GM19372 (cell line): ENCODE measurements around the gene MTG1.
A peak's percentile ranks its signal among the peaks of the same experiment; 100 is the strongest.
"Not testable (repeated sequence)": the region's sequence is repeated elsewhere in the genome, so short reads cannot be mapped to it uniquely, and the experiment has no call there.

Source experiments
- ATAC-seq: cut with Tn5 transposase; IDR thresholded peaks from one replicate; pipeline ENCODE4 v1.9.1; 2021; ENCODE audit warnings: mild to moderate bottlenecking, low read depth, moderate library complexity; ENCODE audit not compliant: unreplicated experiment

MTG1 gene

DNA sequence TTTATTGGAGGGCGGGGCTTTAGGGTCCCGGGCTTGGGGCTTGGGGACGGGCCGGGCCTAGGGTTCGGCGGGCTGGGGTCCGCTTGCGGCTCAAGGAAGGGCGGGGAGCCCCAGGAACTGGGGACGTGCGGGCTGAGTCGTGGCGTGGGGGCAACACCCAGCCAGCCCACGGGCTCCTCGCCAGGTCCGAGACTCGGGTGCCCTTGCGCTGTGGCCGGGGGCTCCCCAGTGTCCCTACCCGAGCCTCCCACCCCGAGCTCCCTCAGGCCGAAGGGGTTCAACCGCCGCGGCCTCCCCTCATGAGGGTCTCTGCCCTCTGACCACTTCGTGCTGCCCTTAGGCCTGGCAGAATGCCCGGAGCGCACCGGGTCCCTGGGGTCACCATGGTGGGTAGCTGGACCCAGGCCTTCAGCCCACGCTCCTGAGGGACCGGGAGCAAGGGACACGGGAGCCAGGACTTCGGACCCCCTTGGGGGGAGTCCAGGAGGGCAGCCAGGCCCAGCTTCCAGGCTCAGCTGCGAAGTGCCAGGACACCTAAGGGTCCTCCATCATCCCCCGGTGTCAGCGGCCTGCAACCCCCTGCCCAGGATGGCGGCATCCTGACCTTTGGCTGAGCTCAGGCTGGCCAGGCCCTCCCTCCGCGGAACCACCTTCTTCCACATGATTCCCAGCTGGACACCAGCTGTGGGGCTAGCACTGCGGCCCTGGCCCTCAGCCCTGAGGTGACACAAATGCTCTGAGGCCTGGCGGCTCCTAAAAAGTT lies 35.6 kb upstream of the MTG1 start:
- no peak for ATAC-seq

- ATAC-seq: no peak
Observed at GRCh38 chr10:133358925-133359310, 35.0 kb upstream of the MTG1 start.

GRCh38 chr10:133359554-133359971 lies 34.4 kb upstream of the MTG1 start:
- ATAC-seq: no peak

GRCh38 chr10:133359972-133360610 lies 33.9 kb upstream of the MTG1 start:
- ATAC-seq: no peak

DNA sequence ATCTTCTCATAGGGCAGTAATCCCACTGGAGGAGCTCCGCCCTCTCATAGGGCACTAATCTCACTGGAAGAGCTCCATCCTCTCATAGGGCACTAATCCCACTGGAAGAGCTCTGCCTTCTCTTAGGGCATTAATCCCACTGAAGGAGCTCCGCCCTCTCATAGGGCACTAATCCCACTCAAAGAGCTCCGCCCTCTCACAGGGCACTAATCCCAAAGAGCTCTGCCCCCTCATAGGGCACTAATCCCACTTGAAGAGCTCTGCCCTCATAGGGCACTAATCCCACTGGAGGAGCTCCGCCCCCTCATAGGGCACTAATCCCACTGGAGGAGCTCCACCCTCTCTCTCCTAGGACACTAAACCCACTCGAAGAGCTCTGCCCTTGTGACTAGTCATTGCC lies 32.7 kb upstream of the MTG1 start:
- no peak for ATAC-seq

DNA sequence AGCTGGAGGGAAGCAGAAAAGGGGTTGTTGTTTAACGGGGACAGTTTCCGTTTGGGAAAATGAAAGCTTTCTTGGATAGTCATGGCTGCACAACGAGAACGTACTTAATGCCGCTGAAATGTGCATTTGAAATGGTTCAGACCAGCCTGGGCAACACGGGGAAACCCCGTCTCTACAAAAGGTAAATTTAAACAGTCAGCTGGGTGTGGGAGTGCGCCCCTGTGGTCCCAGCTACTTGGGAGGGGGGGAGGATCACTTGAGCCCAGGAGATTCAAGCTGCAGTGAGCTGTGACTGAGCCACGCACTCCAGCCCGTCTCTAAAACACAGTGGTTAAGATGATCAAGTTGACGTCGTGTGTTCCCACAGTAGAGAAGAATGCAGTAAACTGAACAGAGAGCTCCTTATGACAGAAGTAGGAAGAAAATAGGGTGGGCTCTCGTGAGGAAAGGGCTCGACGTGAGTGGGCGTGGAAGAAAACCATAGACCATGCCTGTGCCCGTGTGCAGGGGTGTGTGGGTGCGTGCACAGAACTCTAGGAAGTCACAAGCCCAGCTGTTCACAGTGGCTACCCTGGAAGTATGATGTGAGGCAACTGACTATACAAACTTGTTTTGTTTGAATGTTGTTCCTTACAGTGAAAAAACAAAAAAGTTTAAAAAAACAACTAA lies 32.0 kb upstream of the MTG1 start:
- no peak for ATAC-seq

GRCh38 chr10:133362846-133363245 lies 31.1 kb upstream of the MTG1 start:
- no peak for ATAC-seq

GRCh38 chr10:133364645-133365431 lies 29.1 kb upstream of the MTG1 start:
- ATAC-seq: no peak

DNA sequence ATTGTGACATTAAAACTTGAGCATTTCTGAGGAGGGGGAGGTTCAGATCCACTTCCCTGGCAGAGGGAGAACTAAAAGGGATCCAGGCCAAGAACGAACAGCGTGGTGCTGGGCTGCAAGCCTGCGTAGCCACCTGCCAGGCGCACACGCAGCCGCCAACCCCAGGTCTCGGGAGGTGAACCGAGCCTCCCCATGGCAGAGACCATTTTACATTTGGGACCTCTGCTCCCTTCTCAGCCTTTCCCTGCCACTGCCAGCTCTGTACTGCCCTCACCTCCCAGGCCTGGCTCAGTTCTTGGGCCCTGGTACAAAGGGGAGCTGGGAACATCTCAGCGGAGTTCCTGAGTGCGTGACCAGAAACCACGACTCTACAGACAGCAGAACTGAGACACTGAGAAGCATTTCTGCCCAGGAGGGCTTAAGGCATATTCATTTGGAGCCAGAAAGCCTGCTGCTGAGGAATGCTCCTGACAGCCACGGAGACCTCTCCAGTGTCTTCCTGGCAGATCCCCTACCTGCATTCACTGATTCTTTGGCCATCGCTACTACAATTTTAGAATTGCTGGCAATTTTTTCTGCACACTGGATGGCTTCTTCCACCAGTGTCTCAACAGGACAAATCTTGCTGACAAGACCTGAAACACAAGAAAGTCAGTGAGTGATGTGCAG lies 28.4 kb upstream of the MTG1 start:
- no peak for ATAC-seq

GRCh38 chr10:133366130-133366478 lies 27.9 kb upstream of the MTG1 start:
- ATAC-seq: no peak

DNA sequence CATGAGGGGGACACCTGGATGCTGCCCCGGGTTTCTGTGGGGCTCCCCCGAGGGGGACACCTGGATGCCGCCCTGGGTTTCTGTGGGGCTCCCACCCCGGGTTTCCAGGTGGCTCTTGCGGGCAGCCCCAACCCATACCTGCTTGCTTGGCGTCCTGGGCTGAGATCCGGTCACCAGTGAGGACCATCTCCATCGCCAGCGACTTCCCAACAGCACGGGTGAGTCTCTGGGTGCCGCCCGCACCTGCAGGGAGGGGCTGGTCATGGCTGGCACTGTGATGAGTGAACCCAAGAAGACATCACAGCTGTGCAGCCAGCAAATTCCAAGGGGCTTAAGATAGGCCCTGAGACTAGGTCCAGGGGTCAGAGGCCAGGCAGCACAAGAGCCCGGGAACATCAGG lies 27.2 kb upstream of the MTG1 start:
- no peak for ATAC-seq

- ATAC-seq: not testable (repeated sequence)
Observed at GRCh38 chr10:133367461-133367860, 26.5 kb upstream of the MTG1 start.

- no peak for ATAC-seq
Observed at GRCh38 chr10:133368153-133368552, 25.8 kb upstream of the MTG1 start.

DNA sequence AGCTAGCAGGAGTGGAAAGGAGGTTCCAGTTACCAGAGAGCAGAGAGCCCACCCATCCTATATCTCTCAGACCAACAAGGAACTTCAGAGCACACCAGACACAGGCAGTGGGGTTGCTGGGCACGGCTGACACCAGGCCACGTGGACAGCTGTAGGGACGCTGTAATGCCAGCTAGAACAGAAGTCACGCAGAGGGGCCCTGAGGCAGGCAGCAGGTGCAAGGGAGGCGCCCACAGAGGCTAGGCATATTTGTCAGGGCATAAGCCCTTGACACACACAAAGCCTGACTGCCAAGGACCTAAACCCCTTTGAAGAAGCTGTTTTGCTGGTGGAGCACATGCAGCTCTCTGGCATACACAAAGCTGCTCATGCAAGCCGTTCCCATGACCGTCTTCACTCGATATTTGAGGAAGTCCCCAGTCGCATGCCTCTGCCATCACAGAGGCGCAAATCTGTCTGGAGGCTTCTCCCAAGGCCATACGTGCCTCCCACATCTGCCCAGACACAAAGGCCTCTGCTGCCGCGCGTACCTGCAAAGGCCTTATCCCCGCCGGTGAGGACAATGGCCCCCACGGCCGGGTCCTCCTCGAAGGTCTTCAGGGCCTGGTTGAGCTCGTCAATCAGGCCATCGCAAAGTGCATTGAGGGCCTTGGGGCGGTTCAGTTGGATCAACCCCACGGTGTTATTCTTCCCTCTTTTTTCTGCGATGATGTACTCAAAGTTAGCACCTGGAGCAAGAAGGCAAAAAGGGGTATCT lies 23.7 kb upstream of the MTG1 start:
- no peak for ATAC-seq

GRCh38 chr10:133372507-133372906 lies 21.4 kb upstream of the MTG1 start:
- no peak for ATAC-seq

DNA sequence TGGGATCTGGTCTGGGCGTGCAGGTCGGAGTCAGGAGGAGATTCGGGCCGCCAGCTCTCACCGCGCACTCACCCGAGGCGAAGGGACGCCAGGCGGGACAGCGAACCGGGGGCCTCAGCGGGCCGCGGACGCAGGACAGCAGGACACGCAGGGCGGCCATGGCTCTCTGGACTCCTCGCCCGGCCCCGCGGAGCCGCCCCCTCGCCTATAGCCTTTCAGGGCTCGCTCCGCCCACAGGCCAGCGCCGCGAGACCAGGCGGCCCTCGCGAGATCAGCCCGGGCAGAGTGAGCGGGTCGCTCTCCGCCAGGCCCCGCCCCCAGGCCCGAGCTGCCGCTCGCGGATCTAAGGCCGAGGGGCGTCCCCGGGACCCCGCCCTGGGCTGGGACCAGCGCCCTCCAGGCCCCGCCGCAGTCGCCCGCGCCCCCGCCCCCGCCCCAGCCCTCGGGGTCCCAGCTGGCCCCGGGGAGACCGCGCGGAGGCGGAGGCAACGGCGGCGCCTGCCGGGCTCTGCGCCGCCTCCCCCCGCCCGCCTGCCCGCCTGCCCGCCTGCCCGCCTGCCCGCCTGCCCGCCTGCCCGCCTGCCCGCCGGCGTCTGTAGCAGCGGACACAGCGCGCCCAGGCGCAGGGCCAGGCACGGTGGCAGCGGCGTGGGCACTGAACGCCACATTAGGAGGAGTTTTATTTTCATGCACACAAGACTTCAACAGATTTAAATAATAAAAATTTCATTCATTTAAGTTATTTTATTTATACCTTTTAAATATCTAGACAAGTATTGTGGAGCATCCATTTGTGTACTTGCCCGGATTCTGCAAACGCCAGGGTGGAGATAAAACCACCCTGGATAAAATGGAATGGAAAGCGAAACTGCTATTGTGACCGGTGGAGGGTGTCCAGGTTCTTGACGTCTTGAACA lies 20.5 kb upstream of the MTG1 start, which contains the start of gene ECHS1:
Gene ECHS1, minus strand, starts transcription at position 181 of the 917 bp plus-strand sequence. Its CDS starts 21 bp downstream, at position 160.
- ATAC-seq: peak; percentile 97

- ATAC-seq: no peak
Observed at GRCh38 chr10:133375357-133376115, 18.4 kb upstream of the MTG1 start.

DNA sequence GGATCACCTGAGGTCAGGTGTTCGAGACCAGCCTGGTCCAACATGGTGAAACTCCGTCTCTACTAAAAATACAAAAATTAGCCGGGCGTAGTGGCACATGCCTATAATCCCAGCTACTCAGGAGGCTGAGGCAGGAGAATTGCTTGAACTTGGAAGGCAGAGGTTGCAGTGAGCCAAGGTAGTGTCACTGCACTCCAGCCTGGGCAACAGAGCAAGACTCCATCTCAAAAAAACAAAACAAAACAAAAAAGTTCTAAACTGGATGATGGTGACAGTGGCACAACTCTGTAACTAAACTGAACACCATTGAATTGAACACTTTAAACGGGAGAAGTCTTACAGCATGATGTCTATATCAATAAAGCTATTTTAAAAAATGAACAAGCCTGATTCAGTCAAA lies 17.8 kb upstream of the MTG1 start:
- not testable (repeated sequence) for ATAC-seq
